ENCODE results near the gene NINJ2. TPM values are rescaled to one million over a fixed set of nuclear protein-coding genes. Genes with fewer than 3 reads are reported as not detected.

The NINJ2 gene
- total RNA-seq, 2 donors from 2014 or later = 5.2 to 7.0 TPM

- ATAC-seq (peak in 1 of 2 donors; percentile 12), DNase-seq (no peak)
- intact Hi-C loops (cut with DNase I) = loop anchor here (5.0 kb wide), 2 partner anchors 47 to 97 kb away; no protein-coding TSS in a partner anchor
These were observed 113.7 kb downstream of the NINJ2 start for GRCh38 chr12:549476-550082.

GRCh38 chr12:547883-548470 lies 115.3 kb downstream of the NINJ2 start:
- no peak for ATAC-seq
- DNase-seq = no peak
- intact Hi-C loops (cut with DNase I) = loop anchor here (2.0 to 5.0 kb wide), 3 partner anchors 46 to 96 kb away; no protein-coding TSS in a partner anchor

GRCh38 chr12:546920-547845 lies 116.1 kb downstream of the NINJ2 start:
- peak; percentile 69 to 78 for ATAC-seq
- peak; percentile 72 for DNase-seq
- intact Hi-C loops (cut with DNase I) = loop anchor here (2.0 to 5.0 kb wide), 3 partner anchors 45 to 95 kb away; no protein-coding TSS in a partner anchor

GRCh38 chr12:546265-546919 lies 116.9 kb downstream of the NINJ2 start:
- DNase-seq (no peak), ATAC-seq (no peak)
- intact Hi-C loops (cut with DNase I) = loop anchor here (2.0 to 5.0 kb wide), 3 partner anchors 44 to 94 kb away; no protein-coding TSS in a partner anchor

GRCh38 chr12:545835-546234 lies 117.4 kb downstream of the NINJ2 start:
- no peak for DNase-seq
- ATAC-seq = no peak
- intact Hi-C loops (cut with DNase I) = loop anchor here (2.0 to 5.0 kb wide), 3 partner anchors 44 to 94 kb away; no protein-coding TSS in a partner anchor

GRCh38 chr12:544941-545635 lies 118.2 kb downstream of the NINJ2 start:
- DNase-seq = no peak
- no peak for ATAC-seq
- intact Hi-C loops (cut with DNase I) = loop anchor here (5.0 kb wide), 2 partner anchors 43 to 93 kb away; no protein-coding TSS in a partner anchor

- DNase-seq = no peak
- intact Hi-C loops (cut with DNase I) = no loop called here
These were observed 119.1 kb downstream of the NINJ2 start for GRCh38 chr12:544142-544541.

DNA sequence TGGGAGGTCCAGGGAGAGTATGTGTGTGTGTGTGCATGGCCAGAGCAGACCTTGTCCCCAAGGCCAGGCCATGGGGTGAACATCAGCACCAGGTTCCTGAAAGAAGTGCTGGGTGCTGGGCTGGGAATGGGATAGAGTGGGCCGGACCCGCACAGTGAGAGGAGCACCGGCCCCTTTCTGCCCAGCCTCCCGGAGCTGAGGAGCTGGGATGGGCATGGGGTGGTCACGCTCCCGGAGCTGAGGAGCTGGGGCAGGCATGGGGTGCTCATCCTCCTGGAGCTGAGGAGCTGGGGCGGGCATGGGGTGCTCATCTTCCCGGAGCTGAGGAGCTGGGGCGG lies 120.2 kb downstream of the NINJ2 start:
- no peak for DNase-seq
- ATAC-seq = no peak
- intact Hi-C loops (cut with DNase I) = no loop called here

More at GRCh38 chr12:544142-544541, 119.1 kb downstream of the NINJ2 start:
- ATAC-seq = no peak

- peak; percentile 13 for DNase-seq
- intact Hi-C loops (cut with DNase I) = no loop called here
- peak; percentile 11 to 25 for ATAC-seq
These were observed 120.7 kb downstream of the NINJ2 start for GRCh38 chr12:542395-543113.

GRCh38 chr12:541676-542324 lies 121.4 kb downstream of the NINJ2 start:
- no peak for DNase-seq
- intact Hi-C loops (cut with DNase I) = no loop called here
- ATAC-seq = peak; percentile 38 to 42

DNA sequence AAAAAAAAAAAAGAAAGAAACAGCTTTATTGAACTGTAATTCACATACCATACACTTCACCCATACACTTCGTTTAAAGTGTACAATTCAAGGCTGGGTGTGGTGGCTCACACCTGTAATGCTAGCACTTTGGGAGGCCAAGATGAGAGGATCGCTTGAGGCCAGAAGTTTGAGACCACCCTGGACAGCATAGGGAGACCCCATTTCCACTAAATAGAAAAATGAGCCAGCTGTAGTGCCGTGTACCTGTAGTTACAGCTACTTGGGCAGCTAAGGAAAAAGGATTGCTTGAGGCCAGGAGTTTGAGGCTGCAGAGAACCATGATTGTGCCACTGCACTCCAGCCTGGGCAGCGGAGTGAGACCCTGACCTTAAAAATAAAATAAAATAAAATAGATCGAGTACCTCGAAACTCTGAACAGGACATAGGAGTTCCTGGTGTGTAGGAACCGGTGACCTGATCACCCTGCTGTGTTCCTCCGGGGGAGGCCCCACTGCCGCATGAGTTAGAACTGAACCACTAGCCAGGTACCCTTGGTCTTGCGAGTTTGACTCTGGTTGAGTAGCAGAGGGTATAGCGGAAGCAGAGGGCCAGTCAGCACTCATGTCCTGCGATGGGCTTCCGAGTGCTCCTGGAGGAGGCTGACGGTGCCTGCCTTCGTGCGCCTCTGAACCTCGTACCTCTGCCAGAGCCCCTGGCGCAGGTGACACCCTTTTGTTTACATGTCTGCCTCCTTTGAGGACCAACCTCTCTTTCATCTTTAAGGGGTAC lies 123.5 kb downstream of the NINJ2 start:
- no peak for DNase-seq
- intact Hi-C loops (cut with DNase I) = no loop called here
- no peak for ATAC-seq

- intact Hi-C loops (cut with DNase I) = no loop called here
- peak; percentile 76 for DNase-seq
These were observed 124.3 kb downstream of the NINJ2 start for GRCh38 chr12:538731-539539.

GRCh38 chr12:537772-538171 lies 125.5 kb downstream of the NINJ2 start:
- intact Hi-C loops (cut with DNase I) = no loop called here
- DNase-seq = no peak
- ATAC-seq = no peak

More at GRCh38 chr12:538731-539539, 124.3 kb downstream of the NINJ2 start:
- peak; percentile 42 to 59 for ATAC-seq

GRCh38 chr12:536751-537245 lies 126.4 kb downstream of the NINJ2 start:
- intact Hi-C loops (cut with DNase I) = no loop called here
- no peak for ATAC-seq

GRCh38 chr12:535396-535795 lies 127.8 kb downstream of the NINJ2 start:
- DNase-seq = no peak
- intact Hi-C loops (cut with DNase I) = no loop called here

More at GRCh38 chr12:536751-537245, 126.4 kb downstream of the NINJ2 start:
- DNase-seq = no peak

DNA sequence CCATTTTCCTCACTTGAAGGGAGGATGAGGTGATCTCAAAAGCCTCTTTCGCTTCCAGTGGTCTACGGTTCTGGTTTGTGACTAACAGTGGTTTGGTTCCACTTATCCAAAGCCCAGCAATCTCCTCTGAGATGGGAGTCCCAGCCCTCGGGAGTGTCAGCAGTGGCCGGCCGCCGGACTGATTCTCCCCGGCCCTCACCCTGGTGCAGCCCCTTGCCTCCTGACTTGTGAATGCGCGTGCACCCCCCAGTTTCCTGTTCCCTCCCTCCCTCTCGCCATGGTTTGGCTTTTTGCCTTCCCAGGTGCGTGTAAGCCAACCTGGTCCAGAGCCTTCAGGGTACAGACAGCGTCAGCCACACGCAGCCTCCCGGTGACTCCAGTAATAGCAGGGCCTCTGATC lies 129.0 kb downstream of the NINJ2 start:
- intact Hi-C loops (cut with DNase I) = no loop called here
- DNase-seq = no peak
- no peak for ATAC-seq

More at GRCh38 chr12:535396-535795, 127.8 kb downstream of the NINJ2 start:
- ATAC-seq = no peak

Measured in left cardiac atrium (tissue), 4 donors.